Cardiac fibroblast (primary cell): ENCODE measurements around the gene MSI2.

Experiments used
- DNase-seq, 2 donors: peaks; one replicate each; pipeline versions ENCODE4 v3.0.0 to v3.0.0-alpha.2; 2010; ENCODE audit warnings: low read depth in 2 of 2
- H3K4me3 ChIP-seq, 2 donors: replicated peaks in 1 of 2; 1 replicate in 1 of 2; 2 replicates in 1 of 2; pipeline ENCODE4 v1.5.1; 2011; ENCODE audit warnings: low read depth in 2 of 2, low read length in 2 of 2, mild to moderate bottlenecking in 2 of 2, moderate library complexity in 1 of 2
- CTCF ChIP-seq: IDR thresholded peaks from one replicate; pipeline ENCODE4 v1.5.1; 2011; ENCODE audit warnings: low read depth, mild to moderate bottlenecking, low read length, inconsistent platforms

MSI2 gene

GRCh38 chr17:57369509-57369945, 113.2 kb downstream of the MSI2 start:
- DNase-seq: peak; percentile 18 to 25
- no peak for TF ChIP-seq CTCF
- H3K4me3 ChIP-seq: no peak overlapping the region

GRCh38 chr17:57370037-57370581, 113.8 kb downstream of the MSI2 start:
- no peak overlapping the region for H3K4me3 ChIP-seq
- DNase-seq: peak; percentile 81 to 88
- no peak for TF ChIP-seq CTCF

- no peak for DNase-seq
- no peak for TF ChIP-seq CTCF
- no peak overlapping the region for H3K4me3 ChIP-seq
Measured at GRCh38 chr17:57370619-57371018, 114.3 kb downstream of the MSI2 start.

- DNase-seq: peak; percentile 23 to 47
Measured at GRCh38 chr17:57372156-57372555, 115.8 kb downstream of the MSI2 start.

GRCh38 chr17:57373048-57373447, 116.7 kb downstream of the MSI2 start:
- DNase-seq: no peak
- no peak for TF ChIP-seq CTCF
- no peak overlapping the region for H3K4me3 ChIP-seq

More at GRCh38 chr17:57372156-57372555, 115.8 kb downstream of the MSI2 start:
- no peak overlapping the region for H3K4me3 ChIP-seq
- no peak for TF ChIP-seq CTCF

GRCh38 chr17:57373756-57374155, 117.4 kb downstream of the MSI2 start:
- no peak for DNase-seq
- no peak overlapping the region for H3K4me3 ChIP-seq
- TF ChIP-seq CTCF: no peak

GRCh38 chr17:57375040-57375769, 118.9 kb downstream of the MSI2 start:
- TF ChIP-seq CTCF: no peak
- H3K4me3 ChIP-seq: no peak overlapping the region
- peak in 1 of 2 donors; percentile 29 for DNase-seq
